Measurements from ENCODE around the gene ADCY1. TPM values are rescaled to one million over a fixed set of nuclear protein-coding genes. Genes with fewer than 3 reads are reported as not detected.

Gene ADCY1
- total RNA-seq, 1 donor from 2014 or later, result 6.6 TPM

- H3K4me3 ChIP-seq (ENCODE audit: low read depth, low read length), result no peak overlapping the region
- DNase-seq (ENCODE audit: low read depth), result no peak
- no peaks in the 10 kb centered on the region for H3K27me3 ChIP-seq (ENCODE audit: control insufficient read depth, insufficient read depth, low read length)
- TF ChIP-seq CTCF (IDR thresholded peaks at IDR 0.05; ENCODE audit: insufficient read depth, low read length, poor library complexity, severe bottlenecking), result no peak
- H3K36me3 ChIP-seq (ENCODE audit: control insufficient read depth, insufficient read depth, low read length), result no peaks in the 10 kb centered on the region
Measured at GRCh38 chr7:45670717-45671116, 96.5 kb downstream of the ADCY1 start.

GRCh38 chr7:45677311-45677900 is 103.2 kb downstream of the ADCY1 start:
- no peak for DNase-seq (ENCODE audit: low read depth)
- TF ChIP-seq CTCF (IDR thresholded peaks at IDR 0.05; ENCODE audit: insufficient read depth, low read length, poor library complexity, severe bottlenecking), result no peak
- no peaks in the 10 kb centered on the region for H3K36me3 ChIP-seq (ENCODE audit: control insufficient read depth, insufficient read depth, low read length)
- H3K4me3 ChIP-seq (ENCODE audit: low read depth, low read length), result no peak overlapping the region
- no peaks in the 10 kb centered on the region for H3K27me3 ChIP-seq (ENCODE audit: control insufficient read depth, insufficient read depth, low read length)

- no peak for DNase-seq (ENCODE audit: low read depth)
- Histone ChIP-seq H3K27me3 (ENCODE audit: control insufficient read depth, insufficient read depth, low read length) (no peaks in the 10 kb centered on the region), H3K4me3 (ENCODE audit: low read depth, low read length) (no peak overlapping the region), H3K36me3 (ENCODE audit: control insufficient read depth, insufficient read depth, low read length) (no peaks in the 10 kb centered on the region)
- TF ChIP-seq CTCF (IDR thresholded peaks at IDR 0.05; ENCODE audit: insufficient read depth, low read length, poor library complexity, severe bottlenecking), result no peak
Measured at GRCh38 chr7:45679516-45679915, 105.3 kb downstream of the ADCY1 start.

GRCh38 chr7:45680776-45681175 is 106.6 kb downstream of the ADCY1 start:
- TF ChIP-seq CTCF (IDR thresholded peaks at IDR 0.05; ENCODE audit: insufficient read depth, low read length, poor library complexity, severe bottlenecking), result no peak
- H3K4me3 ChIP-seq (ENCODE audit: low read depth, low read length), result no peak overlapping the region
- no peaks in the 10 kb centered on the region for H3K36me3 ChIP-seq (ENCODE audit: control insufficient read depth, insufficient read depth, low read length)
- no peak for DNase-seq (ENCODE audit: low read depth)
- no peaks in the 10 kb centered on the region for H3K27me3 ChIP-seq (ENCODE audit: control insufficient read depth, insufficient read depth, low read length)

GRCh38 chr7:45681596-45682357 is 107.6 kb downstream of the ADCY1 start:
- Histone ChIP-seq H3K4me3 (ENCODE audit: low read depth, low read length) (no peak overlapping the region), H3K36me3 (ENCODE audit: control insufficient read depth, insufficient read depth, low read length) (no peaks in the 10 kb centered on the region), H3K27me3 (ENCODE audit: control insufficient read depth, insufficient read depth, low read length) (no peaks in the 10 kb centered on the region)
- DNase-seq (ENCODE audit: low read depth), result no peak
- no peak for TF ChIP-seq CTCF (IDR thresholded peaks at IDR 0.05; ENCODE audit: insufficient read depth, low read length, poor library complexity, severe bottlenecking)
